Measurements from ENCODE around the gene CDH22.

The CDH22 gene

DNA sequence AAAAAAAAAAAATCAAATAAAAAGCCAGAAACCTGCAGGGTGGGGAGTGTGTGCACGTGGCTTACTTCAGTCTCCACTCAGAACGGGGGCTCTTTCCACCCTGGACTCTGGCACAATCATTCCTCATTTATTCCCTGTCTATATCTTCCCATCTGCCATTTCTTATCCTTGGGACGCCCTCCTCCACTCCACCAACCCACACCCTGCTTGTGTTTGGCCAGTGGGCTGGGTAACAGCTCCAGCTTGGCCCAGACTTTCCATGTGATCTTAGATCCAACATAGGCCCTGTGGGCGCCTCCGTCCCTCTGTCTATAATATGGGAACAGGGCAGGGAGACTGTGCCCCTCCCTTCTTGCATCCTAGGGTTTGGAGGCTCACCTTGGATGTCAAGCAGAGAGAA lies 122.1 kb downstream of the CDH22 start:
- Histone ChIP-seq H3K27ac (no peak overlapping the region), H3K4me3 (no peak overlapping the region)

DNA sequence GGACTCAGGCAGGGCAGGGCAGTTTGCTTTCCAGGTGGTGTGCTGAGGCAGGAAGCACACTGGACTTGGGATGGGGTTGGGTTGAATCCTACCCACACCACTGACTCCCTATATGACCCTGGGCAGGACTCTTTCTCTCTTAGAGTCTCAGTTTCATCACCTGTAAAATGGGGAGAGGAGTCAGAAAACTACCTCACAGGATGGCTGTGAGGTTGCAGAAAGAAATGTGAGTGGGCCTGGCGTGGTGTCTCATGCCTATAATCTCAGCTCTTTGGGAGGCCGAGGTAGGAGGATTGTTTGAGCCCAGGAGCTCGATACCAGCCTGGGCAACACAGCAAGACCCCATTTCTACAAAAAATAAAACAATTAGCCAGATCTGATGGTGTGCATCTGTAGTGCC lies 122.9 kb downstream of the CDH22 start:
- Histone ChIP-seq H3K27ac (no peak overlapping the region), H3K4me3 (no peak overlapping the region)

DNA sequence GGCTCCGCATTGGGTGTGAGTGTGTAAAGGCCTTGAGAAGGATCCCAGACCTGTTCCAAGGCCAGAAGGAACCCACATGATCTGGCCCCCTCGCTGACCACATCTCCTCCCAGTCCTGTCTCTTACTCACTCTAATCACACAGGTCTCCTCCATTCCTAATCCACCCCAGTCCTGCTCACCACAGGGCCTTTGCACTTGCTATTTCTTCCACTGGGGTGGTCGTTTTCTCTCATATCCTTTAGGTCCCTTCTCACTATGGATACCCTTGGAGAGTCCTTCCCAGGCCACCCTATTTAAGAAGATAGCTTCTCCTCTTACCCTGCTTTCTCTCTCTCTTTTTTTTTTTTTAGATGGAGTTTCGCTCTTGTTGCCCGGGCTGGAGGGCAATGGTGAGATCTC lies 124.5 kb downstream of the CDH22 start:
- Histone ChIP-seq H3K4me3 (no peak overlapping the region), H3K27ac (no peak overlapping the region)

DNA sequence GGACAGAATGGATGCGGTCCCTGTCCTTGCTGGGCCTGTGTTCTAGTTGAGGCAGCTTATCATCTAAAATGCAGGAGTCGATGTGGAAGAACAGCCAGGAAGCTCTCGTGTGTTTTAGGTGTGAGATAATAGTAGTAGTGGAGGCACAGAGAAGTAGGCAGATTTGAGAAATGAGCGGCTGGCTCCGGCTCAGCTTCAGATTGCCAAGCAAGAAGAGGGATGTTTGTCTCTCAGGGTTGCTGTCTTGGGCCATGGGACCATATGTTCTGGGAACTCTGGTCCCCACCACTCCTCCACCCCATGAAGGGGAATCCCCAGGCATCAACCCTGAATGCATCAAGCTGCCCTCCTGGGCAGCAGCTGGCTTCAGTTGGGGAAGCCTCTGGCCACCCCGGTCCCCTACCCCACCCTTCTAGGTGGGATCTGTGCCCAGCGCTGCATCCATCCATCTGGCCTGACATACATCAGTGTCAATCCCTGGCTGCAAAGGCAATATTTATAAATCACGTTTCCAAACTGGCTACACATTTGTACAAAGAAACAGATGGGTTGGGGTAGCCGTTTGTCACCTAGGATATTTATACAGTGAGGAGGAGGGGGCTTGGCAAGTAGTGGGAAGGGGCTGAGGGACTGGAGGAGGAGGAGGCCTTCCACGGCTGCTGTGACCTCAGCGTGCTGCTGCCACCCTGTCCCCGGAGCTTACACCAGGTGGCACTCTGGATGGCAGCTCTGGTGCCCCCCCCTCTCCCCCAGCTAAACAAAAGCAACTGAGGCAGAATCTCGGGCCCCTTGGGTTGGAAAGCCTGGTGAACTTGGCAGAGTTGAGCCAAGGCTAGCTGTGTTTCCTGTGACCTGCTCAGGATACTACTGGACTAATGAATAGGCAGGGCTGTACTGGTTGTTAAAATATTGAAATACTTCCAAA lies 125.8 kb downstream of the CDH22 start:
- Histone ChIP-seq H3K4me3 (no peak overlapping the region), H3K27ac (no peak overlapping the region)

DNA sequence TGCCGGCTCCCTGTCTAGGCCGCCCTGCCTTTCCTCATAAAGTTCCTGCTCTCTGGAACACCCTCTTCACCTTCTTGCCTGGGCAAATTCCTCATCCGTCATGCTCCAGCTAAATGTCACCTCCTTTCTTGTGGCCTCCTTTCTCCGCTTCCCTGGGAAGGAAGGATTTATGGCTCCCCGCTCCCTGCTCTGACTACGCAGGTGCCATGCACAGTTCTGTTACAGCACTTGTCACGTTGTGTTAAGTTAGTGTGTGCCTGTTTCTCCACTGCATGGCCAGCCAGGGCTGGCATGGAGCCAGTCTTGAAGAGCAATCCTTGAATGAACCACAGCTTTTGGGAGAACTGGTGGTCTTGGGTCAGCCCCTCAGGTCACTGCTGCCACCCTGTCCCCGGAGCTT lies 128.4 kb downstream of the CDH22 start:
- H3K27ac ChIP-seq: no peak overlapping the region
- no peak overlapping the region for H3K4me3 ChIP-seq

DNA sequence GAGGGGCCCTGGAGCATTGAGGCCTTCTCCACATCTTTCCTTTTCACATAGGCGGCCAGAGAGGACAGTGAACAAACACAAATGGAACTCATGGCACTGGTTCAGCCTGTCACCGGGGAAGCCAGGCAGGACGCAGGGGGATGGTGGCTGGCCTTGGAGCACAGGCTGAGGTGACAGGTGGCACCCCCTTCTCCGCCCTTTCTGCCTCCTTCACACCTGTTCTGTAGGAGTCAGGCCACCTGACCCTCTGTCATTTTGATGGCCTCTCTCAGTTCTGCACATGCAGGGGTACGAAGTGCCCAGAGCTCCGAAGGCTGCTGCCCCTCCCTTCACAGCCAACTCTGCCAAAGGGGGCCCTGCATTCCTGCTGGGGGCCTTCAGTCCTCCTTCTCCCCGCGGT lies 129.4 kb downstream of the CDH22 start:
- no peak overlapping the region for H3K27ac ChIP-seq
- H3K4me3 ChIP-seq: no peak overlapping the region

DNA sequence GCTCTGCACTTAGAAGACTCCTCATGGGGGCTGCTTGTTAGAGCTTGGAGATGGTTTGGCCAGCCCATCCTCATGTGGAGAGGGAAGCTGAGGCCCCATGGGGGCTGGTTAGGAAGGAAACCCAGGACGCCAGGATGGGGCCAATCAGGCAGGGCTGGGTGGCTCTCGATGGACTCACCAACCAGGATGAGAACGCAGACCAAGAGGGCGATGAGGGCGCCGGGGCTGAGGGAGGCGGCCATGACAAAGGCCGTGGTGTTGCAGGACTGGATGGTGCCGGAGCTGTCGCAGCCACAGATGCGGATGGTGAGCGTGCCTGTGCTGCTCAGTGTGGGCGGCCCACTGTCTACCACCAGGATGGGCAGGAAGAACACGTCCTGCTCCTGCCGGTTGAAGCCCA lies 130.5 kb downstream of the CDH22 start:
- Histone ChIP-seq H3K27ac (no peak overlapping the region), H3K4me3 (no peak overlapping the region)

DNA sequence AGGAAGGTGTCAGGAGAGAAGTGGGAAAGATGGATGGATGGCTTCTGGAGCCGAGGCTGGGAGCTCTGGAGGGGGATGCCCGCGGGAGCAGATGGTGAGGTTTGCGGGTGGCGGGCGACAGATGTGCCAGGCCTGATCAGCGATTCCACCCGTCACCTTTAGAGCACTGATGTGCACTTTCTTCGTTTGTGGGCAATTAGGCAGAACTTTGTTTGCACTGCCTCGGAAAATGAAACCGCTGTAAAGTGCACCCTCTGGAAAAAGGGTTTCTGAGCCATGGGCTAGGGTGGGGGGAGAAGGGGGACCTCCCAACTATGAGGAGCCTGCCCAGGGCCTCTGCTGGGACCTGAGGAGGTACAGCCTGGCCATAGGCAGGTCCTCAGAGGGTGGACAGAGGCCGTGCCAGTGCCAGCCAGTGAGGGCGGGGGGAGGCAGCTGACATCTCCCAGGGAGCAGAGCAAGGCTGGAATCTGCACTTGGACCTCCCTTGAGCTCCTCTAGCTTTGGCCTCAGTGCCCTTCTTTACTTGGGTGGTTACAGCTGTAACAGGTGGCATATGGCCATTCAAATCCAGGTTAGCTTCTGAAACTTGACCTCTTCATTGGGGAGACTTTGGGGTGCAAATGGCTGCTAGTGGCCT lies 131.4 kb downstream of the CDH22 start:
- Histone ChIP-seq H3K4me3 (no peak overlapping the region), H3K27ac (no peak overlapping the region)

DNA sequence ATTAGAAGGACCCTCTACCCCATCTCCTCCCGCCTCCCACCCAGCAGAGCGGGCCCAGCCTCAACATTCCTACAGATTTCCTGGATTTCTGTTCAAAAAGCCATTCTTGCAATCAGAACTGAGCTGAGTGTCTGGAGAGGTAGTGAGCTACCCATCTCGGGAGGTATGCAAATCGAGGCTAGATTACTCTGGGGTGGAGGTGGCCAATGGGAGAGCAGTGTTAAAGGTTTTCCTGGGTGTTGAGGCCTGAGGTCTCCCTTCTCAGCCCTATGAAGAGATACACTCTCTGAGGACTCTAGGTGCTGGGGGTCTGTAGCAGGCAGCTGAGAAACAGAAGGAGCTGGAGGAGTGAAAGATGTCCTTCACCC lies 133.2 kb downstream of the CDH22 start:
- Histone ChIP-seq H3K27ac (no peak overlapping the region), H3K4me3 (no peak overlapping the region)

DNA sequence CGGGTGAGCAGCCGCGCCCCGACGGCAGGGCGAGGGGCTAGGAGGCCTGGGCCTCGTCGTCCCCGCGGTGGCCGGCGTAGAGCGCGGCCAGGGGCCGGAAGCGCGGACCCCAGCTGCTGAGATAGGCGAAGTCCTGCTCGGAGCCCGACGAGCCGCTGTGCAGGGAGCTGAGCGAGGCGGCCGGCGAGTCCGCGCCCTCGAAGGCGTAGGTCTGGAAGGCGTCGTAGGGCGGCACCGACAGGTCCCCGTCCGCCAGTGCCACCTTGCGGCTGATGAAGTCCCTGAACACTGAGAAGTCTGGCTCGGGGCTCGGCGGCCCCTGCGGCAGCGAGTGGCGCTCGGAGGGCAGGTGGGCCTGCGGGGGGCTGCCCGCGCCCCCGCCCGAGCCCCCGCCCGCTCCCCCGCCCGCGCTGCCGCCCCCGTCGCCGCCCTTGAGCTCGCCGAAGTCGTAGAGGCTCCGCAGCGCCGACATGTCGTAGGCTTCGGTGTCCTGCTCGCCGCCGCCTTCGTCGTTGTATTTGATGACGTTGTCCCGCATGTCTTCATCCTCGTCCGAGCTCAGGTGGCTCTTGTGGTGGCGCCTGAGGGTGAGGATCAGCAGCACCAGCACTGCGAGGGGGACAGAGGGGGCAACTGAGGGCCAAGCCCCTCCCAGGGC lies 133.7 kb downstream of the CDH22 start:
- Histone ChIP-seq H3K4me3 (no peak overlapping the region), H3K27ac (no peak overlapping the region)

DNA sequence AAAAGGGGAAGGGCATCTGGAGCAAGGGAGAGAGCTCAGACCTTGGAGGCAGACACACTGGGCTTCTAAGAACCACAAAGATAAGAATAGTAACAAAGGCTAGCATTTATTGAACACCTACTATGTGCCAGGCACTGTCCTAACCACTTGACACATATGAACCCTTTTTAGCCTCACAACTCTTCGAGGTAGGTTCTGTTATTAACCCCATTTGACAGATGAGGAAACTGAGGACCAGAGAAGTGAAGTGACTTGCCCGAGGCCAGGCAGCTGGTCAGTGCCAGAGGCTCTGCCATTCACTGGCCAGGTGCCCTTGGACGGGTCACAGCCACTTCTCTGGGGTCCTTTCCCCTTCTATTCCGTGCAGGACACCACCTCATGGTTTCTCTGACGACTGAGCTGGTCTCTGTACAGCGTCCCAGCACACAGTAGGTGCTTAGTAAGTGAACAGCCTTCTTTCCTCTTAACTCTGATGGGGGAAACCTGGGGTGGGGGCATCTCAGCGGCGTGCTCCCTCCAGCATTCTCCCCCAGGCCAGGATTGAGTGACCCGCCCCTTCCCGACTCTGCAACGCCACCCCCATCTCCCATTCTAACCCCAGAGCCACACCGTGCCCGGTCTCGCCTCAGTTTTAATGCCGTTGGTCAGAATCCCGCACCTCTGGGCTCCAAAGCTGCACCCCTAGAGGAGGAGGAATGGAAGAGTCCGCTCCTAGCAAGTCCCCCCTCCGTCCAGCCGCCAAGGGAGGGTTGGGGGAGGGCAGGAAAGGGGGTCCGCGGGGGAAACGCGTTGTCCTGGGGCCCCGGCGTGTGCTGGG lies 134.4 kb downstream of the CDH22 start:
- no peak overlapping the region for H3K4me3 ChIP-seq

DNA sequence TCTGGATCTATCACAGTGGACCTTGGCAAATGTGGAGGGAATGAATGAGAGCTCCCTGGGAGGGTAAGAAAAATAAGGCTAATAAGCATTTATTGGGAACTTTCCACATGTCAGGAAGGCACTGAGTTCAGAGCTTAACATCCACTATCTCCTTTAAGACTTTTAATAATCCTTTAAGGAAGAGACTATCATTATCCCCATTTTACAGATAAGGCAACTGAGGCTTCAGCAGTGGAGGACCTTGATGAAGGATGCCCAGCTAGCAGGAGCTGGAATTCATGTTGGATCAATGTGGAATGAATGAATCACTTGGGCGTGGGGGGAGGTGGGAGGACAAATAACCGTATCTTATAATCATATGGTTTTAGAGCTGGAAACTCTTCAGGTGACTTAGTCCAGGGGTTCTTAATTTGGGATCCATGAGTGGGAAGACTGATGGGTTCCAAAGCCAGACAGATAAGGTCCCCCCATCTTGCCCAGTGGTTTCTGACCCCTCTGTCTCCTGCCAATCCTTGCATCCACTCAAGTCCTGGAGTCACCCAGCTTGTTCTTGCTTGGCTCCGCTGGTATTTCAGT lies 135.2 kb downstream of the CDH22 start:
- Histone ChIP-seq H3K27ac (no peak overlapping the region), H3K4me3 (no peak overlapping the region)

More for the DNA sequence above, 134.4 kb downstream of the CDH22 start:
- H3K27ac ChIP-seq: no peak overlapping the region

DNA sequence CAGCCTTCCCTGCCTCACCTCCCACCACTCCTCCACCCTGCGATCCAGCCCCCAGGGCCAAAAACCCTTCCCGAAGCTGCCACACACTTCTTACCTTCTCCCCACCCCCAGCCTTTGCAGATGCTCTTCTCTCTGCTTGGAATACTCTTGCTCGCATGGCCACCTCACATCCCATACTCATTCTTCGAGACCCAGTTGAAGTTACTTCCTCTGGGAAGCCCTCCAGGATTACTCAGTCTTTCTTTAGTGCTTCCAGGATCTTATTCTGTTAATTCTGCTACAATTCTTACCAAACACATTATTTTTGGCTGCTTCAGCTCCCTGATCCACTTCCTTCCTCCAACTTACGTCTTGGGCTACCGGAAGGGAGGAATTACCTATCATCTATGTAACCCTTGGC lies 135.8 kb downstream of the CDH22 start:
- H3K27ac ChIP-seq: no peak overlapping the region
- no peak overlapping the region for H3K4me3 ChIP-seq

DNA sequence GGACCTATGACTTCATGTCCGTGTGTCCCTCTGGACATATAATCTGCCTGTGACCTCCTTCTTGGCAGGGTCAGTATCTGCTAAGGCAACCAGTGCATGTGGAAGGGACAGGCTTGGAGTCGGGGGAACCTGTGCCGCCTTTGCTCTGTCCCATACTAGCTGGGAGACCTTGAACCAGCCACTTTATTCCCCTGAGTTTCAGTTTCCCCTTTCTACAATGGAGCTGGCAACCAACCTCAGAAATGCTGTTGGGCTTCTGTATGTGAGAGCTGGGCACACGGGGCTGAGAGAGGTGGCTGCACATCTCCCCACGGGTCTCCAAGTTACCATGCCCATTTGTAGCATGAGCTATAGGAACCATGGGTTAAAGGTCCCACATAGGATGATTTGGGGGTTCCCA lies 136.4 kb downstream of the CDH22 start:
- no peak overlapping the region for H3K27ac ChIP-seq
- H3K4me3 ChIP-seq: no peak overlapping the region

DNA sequence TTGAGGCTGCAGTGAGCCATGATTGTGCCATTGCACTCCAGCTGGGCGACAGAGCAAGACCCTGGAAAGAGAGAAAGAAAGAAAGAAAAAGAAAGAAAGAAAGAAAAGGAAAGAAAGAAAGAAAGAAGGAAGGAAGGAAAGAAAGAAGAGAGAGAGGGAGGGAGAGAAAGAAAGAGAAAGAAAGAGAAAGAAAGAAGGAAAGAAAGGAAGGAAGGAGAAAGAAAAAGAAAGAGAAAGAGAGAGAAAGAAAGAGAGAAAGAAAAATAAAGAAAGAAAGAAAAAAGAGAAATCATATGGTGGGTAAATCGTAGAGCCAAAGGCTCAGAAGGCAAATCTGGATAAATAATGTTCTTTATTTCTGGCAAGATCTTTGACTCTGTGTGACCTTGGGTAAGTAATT lies 136.8 kb downstream of the CDH22 start:
- Histone ChIP-seq H3K4me3 (no peak overlapping the region), H3K27ac (no peak overlapping the region)

DNA sequence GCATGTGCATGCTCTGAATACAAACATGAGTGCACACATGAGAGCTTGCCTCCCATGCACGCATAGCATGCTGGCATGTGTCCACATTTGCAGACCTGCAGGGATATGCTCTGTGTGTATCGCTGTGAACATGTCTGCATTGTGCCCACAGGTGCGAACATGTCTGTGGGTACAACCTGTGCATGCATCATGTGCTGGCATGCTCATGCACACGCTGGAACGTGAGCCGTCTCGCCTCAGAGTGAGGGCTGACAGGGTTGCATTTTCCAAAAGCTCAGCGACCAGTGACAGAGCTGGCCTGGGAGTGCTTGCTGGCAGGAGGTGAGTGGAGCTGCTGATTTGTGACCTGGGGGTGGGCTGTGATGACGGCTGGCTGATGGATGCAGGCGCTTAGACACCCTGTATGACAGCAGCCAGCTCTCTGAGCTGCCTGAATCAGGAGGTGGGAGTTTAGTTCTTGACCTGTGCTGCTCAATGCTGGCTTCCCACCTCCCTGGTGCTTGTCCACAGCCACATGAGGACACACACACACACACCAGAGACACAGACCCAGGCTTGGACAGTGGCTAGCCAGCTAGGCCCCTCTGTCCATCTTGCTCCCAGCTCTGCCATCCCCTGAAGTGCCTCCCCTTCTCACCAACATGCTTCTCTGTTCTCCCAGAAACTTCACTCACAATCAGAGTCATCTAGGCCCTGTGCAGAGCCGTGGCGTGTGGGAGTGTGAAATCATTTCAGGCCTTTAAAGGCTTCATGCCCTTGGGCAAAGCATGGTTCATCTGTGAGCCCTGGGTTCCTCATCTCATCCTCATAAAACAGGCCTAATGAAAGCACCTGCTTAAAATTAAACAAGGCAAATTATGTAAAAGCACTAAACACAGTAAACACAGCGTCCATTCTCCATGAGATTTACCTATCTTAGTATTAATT lies 138.8 kb downstream of the CDH22 start:
- H3K27ac ChIP-seq: no peak overlapping the region
- H3K4me3 ChIP-seq: no peak overlapping the region

DNA sequence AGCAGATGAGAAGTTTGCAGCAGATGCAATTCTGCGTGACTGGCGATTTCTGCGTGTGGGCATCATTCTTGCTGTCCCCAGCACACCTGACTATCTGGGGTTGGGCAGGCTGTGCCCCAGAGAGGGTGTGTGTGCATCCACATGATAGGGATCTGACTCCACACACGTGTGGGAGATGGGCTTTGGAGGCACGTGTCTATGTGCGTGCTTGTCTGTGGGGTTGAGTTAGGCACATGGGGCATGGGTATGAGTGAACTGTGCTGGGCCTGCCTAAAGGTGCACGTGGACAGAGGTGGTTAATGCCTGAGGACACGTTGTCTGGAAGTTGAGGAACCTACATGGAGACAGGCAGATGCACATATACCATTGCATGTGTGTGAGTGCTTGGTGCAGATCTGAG lies 139.9 kb downstream of the CDH22 start:
- H3K27ac ChIP-seq: no peak overlapping the region

DNA sequence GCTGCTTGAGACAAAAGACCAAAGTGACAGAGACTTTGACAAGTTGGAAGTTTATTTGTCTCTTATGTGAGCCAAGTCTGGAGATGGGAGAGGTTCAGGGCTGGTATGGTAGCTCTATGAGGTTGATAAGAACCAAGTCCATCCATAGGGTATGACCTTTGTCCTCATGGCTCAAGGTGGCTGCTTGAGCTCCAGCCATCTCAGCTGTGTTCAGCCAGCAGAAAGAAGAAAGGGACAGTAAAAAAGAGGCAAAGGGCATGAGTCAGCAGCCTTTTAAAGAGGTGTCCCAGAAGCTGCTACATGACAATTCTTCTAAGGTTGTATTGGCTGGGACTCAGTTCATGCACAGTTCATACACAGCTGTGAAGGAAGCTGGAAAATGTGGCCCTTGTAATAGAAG lies 141.2 kb downstream of the CDH22 start:
- H3K4me3 ChIP-seq: no peak overlapping the region
- H3K27ac ChIP-seq: no peak overlapping the region

More for the DNA sequence above, 139.9 kb downstream of the CDH22 start:
- H3K4me3 ChIP-seq: no peak overlapping the region

DNA sequence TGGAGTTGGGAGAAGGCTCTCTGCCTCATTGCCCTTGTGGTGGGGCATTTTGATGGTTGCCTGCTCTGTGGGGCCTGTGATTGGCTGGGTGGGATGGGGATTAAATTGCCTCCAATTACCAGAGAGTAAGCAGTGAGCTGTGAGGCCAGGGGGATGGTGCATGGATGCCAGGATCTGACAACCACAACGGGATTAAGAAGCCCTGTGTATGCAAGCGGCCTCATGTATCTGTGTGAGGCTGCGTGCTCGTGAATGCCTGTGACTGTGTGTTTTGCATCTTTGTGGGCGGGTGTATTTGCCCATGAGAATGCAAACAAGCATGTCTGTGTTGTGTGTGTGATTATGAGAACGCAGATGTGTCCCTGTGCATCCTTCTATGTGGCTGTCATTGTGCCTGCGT lies 144.0 kb downstream of the CDH22 start:
- Histone ChIP-seq H3K27ac (no peak overlapping the region), H3K4me3 (no peak overlapping the region)
